Epithelial cell of prostate (primary cell): ENCODE data around the gene OTOGL.

Source experiments
- DNase-seq: peaks from one replicate; pipeline ENCODE4 v3.0.0-alpha.2; 2011; ENCODE audit warnings: low read depth, low spot score
- H3K27ac ChIP-seq: fragments of 450-650 bp; 2 replicates; pipeline ENCODE4 v1.5.1; 2017; ENCODE audit warnings: mild to moderate bottlenecking

The OTOGL gene

DNA sequence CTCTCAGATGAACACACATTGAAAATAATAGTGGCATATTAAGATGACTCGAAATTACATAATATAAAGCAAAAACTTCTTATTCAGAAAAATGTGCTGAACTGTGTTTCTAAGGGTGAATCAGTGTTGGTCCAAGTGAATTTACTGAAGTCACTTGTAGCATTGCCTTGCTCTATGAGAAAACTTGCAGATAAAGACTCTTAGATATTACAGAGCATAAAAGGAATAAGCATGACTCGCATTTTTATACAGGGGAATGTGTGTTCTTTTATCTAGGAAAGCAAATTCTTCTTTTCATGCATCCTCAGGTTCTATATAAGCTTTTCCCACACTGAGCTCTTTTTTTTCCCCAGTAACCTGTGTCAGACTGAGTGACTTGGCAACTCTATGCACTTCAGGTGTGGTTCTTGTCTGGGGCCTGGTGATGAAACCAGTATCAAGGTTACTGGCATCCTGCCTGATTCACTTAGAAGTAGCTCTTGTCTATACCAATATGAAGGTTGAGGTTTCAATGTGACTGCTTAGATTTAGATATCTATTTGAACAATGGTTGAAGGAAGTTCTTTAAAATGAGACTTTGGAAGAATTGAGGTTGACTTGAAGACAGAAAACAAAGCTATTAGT, 76.1 kb downstream of the OTOGL start:
- DNase-seq = peak; percentile 43

DNA sequence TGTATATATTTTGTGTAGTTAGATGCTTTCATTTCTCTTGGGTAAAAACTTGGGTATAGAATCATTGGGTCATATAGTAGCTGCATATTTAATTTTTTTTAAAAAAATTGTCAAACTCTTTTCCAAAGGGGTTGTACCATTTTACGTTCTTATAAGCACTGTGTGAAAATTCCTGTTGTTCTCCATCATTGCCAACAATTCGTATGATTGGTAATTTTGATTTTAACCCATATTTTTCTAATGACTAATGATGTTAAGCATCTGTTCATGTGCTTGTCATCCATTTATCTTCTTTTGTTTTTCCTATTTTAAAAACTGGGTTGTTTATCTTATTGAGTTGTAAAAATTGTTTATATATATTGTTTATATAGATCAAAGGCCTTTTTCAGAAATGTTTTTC, 77.4 kb downstream of the OTOGL start:
- no peak for DNase-seq
- H3K27ac ChIP-seq = no peak overlapping the region

More for the DNA sequence above, 76.1 kb downstream of the OTOGL start:
- H3K27ac ChIP-seq = peak overlapping the region; percentile 0

DNA sequence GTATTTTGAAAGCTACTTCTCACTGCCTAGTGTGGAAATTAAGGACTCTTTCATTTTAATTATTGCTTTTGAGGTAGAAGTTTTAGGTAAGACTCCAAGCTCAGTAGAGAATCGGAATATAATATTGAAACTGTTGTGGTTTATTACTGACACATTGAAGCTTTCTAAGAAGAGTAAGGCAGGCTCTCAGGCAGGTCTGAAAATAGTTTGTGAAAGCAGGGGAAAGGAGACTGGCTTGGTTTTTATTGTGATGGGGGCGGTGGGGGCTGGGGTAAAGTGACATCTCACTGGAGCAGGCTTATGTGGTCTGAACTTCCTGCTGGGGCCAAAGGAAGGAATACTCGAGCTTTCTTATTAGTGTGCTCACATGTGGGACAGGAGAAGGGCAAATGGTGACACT, 79.5 kb downstream of the OTOGL start:
- no peak overlapping the region for H3K27ac ChIP-seq
- DNase-seq = no peak

DNA sequence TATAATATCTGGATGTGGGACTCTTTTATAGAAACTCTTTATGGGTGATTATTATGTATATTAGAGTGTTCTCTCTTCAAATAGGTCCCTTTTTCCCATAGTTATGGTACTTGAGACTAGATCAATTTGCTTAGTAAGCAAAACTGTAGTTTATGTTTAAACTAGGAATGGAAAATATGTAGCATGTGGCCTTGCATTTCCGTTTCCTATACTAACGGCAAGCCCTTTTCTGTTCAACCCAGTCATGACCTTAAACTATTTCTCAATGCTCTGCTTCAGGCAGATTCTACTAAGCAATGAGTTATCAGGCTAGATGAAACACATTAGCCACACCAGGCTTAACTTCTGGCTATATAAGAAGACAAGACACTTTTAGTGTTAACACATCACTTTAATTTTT, 84.6 kb downstream of the OTOGL start:
- H3K27ac ChIP-seq = no peak overlapping the region
- no peak for DNase-seq

DNA sequence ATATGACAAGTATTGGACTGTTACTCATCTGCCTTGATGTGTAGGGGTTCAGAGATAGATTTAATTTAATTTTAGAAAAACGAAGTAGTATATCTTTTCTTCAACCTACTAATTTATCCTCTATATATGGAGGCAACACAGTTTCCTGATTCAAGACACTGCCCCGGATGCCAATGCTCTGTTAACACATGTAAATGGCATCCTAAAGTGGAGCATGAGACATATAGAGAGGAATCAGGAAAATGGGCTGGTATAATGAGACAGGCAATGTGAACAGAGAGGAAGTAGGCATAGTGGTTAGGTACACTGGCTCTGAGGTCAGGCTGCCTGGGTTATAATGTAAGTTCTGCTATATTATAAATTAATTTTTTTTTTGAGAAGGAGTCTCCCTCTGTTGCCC, 85.6 kb downstream of the OTOGL start:
- no peak overlapping the region for H3K27ac ChIP-seq
- no peak for DNase-seq

DNA sequence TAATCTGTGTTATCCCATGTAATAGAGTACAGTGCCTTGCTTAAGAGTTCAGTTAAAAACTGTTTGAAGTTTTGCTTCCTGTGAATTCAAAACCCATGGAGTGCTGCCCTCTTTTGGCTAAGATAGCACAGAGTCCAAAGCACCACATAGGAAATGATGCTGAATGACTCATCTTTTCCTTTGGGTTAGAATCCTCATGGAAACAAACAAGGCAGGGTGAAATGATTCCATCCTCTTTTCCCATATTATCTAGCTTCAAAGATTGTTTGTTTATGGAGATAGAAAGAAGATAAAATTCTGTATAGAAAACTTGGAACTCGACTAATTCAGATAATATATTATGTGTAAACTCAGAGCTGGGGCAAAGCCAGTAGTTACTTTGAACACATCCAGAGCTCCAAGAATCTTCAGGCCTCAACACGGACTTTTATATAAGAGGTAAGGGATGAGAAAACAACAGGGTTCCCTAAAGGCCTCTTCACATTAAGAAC, 87.4 kb downstream of the OTOGL start:
- H3K27ac ChIP-seq = no peak overlapping the region
- DNase-seq = peak; percentile 33

DNA sequence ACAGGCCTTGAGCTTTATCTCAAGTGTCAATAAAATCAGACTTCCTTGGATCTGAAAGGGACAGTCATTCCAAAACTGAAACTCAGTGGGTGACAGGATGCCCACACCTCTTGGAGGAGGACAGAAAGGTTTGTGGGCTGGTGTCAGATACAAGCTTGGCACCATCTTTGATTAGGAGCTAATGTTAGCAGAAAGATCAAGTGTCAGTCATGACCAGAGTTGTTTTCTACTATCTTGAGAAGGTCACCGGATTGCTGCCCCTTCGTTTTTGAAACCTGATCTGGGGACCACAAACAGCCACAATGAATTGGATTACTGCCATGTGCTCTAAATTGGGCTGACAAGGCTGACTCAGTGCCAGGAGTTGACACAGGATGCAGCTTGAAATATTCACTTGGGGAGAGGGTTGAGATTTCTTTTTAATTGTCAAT, 88.3 kb downstream of the OTOGL start:
- no peak for DNase-seq
- no peak overlapping the region for H3K27ac ChIP-seq

DNA sequence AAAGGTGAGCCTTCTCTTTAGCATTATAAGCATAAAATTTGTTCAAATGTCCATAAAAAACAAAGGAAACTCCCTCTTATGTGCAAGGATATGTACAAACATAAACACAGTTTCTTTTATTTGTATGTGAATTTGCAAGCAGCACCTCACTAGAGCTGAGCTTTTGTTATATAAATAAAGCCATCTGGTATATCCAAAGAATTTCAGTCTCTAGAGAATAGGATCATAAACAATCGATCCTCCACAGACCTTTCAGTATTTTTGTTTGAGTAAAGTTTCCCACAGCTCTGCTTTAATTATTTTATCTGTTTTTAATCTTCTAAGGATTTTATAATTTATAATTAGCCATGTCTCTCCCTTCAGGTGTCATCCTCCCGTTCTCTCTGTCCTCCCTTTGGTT, 89.2 kb downstream of the OTOGL start:
- no peak for DNase-seq
- no peak overlapping the region for H3K27ac ChIP-seq

DNA sequence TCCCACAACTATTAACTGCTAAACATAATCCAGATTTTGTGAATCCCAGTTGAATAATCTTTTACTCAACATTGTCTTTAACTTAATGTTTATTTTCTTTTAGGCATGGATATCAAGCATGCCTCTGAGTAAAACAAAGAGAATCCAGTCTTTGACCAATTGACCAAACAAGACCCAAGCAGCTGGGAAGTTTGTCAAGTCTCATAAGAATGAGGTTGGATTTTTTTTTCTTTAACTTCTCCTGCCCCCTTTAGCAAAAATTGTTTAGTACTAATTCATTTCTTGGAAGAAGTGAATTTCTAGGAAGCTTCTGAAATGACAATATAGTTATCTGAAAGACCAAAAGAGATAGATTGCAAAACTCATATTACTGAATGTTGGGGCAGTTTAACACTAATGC, 89.9 kb downstream of the OTOGL start:
- no peak overlapping the region for H3K27ac ChIP-seq
- DNase-seq = no peak

DNA sequence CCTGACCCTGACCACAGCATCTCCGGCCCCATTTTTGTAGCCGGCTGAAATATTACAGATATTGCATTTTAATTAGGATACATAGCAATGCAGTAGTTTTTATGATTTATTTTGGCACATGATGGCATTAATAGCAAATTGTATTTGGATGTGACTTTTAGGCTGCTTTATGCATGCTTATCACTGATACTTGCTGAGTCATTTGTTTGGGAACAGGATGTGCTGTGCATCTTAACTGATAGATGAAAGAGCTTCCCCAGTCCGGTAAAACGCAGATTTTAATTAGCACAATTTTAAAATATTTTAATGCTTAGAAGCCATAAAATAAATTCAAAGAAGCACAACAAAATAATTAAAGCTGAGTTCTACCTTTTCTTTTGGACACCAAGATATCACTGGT, 90.7 kb downstream of the OTOGL start:
- DNase-seq = no peak
- no peak overlapping the region for H3K27ac ChIP-seq

DNA sequence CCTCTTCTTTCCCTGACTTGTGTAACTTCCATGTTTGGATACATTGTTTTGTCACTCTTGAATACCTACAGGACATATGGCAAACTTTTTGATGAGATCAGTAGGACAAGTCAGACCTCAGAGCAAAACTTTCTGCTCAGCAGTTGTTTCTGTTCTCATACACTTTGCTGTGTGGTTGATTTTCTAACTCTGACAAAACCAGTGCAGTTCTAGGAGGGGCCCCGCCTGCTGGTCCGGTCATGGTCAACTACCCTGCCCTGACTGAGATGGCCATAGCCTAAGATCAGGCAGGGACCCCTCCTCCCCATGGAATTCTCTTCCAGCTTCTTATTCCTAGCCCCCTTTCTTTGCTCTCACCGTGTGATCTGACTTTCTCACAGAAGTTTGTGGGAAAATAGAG, 92.8 kb downstream of the OTOGL start:
- no peak for DNase-seq
- no peak overlapping the region for H3K27ac ChIP-seq

DNA sequence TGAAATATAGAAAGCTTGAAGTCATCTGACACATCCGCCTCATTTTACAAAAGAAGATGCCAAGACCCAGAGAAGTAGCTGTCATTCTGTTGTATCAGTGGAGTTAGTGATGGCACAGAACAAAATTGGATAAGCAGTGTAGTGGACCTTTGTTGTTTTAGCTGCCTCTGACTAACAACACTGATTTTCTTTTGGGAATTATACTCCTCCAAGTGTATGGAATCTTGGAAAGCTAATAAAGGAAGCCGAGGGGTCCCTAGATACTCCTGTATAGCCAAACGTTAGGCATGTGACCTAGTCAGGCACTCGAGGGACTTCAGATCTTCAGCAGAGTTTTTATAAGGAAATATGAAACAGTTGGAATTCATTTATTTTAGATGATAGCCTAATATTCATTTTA, 94.5 kb downstream of the OTOGL start:
- DNase-seq = no peak
- H3K27ac ChIP-seq = no peak overlapping the region

DNA sequence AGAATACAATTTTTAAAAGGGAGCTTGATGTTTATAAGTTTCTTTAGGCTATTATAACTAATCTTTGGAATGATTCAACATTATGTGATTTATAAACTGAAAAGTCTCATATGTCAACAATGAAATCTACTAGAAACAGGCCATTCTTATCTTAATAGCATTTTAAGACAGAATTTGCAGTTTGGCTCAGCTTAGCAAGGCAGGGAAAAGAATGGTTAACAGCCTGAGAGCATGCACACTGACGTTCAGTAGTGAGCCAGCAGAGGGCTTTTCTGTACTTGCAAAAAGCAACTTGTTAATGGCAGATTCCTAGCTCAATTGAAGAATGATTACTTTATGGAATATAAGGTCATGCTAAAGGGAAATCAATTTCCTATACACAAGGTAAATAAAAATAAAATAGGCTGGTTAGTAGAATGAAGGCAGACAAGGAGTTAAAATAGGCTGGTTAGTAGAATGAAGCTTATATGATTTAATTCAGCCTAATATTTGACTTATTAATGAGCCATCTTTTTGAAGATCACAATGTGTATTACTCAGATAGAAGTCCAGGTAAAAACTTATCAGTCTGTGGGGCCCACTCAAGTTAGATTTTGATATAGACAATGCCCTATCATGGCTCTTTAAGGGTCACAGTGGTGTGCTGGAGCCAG, 95.9 kb downstream of the OTOGL start:
- no peak for DNase-seq
- H3K27ac ChIP-seq = no peak overlapping the region

DNA sequence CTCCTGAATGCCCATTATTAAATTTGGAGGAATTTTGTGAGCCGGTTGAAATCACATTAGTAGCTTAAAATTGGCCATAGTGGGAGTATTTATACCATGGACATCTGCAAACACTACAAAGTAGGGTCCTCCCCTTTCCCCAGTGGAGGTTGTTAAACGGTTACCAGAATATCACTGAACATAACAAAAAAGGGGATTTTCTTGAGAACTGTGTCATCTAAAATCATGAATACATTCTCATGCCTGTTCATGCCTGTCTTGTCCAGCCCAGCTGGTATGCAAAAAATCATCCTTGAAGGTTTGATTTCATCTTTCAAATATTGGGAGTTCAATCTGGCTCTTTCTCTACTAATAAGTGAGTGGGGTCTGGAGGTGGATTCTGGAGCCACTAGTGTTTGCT, 96.4 kb downstream of the OTOGL start:
- H3K27ac ChIP-seq = no peak overlapping the region
- no peak for DNase-seq

DNA sequence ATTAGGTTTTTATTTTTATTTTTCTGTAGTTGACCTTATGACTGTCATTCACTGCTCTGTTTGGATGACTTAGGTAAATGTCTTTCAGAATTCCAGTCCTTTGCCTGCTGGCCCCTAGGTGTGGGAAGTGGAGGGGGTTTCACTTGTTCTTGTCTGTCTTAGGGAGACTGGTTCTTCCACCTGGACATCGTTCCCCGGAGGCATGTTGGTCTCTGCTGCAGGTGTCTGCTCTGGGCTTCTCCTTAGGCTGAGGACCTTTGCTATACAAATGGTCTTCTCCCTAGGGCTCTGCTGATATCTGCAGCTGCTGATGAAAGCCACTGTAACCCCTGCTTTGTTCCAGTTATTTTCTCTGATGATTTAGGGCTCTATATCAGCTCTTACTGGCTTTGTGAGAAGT, 97.1 kb downstream of the OTOGL start:
- no peak overlapping the region for H3K27ac ChIP-seq
- no peak for DNase-seq

DNA sequence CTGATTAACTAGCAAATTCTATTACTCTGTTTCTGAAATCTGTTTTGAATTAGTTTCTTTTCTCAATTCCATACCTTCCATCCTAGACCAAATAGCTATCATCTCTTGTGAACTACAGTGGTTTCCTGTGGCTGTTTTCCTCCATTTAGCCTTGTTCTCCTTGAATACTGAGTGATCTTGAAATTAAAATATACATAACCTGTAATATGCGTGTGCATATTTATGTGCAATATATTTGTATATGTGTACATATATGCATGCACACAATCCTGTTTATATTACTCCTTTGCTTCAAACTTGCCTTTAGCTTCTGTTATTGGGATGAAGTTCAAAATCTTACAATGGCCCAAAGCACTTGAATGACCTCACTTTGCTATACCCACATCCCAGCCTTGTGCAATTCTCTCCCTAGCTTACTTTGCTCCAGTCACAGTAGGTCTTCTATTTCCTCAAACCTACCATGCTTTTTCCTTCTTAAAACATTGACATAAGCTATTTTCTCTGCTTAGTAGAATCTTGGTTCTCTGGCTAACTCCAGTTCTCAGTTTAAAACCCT, 99.5 kb downstream of the OTOGL start:
- no peak for DNase-seq
- no peak overlapping the region for H3K27ac ChIP-seq

DNA sequence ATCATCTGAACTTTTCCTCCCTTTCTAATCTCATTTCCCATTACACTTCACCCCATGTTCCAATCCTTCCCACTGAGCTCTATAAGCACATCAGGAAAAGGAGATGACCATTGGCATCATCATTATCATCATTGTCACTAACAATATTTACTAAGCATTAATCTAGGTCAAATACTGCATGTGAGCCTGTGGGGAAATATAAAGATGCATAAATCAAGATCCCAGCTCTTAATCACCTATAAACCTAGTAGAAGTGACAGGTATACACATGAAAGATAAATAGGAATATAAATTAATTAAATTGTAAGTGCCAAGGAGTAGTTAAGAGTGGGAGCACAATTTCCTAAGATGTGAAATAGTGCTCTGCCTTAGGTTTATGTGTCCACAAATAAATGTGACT, 100.6 kb downstream of the OTOGL start:
- no peak for DNase-seq
- no peak overlapping the region for H3K27ac ChIP-seq

DNA sequence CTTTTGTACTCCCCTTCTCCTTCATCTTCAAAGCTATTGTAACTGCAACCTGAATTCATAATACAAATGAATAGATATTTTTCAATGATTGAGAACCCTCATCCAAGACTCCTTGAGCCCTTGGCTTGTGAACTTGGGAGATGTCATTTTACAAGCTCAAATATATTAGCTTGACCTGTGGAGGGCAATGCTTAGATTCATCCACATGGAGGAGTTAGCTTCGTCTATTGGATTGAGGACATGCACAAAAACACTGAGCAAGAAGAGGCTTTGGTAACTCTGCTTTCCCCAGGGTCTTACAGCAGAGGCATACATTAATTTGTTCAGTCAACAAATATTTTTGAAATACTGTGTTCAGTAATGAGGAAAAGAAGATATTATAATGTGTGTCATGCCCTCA, 101.1 kb downstream of the OTOGL start:
- no peak for DNase-seq
- no peak overlapping the region for H3K27ac ChIP-seq

DNA sequence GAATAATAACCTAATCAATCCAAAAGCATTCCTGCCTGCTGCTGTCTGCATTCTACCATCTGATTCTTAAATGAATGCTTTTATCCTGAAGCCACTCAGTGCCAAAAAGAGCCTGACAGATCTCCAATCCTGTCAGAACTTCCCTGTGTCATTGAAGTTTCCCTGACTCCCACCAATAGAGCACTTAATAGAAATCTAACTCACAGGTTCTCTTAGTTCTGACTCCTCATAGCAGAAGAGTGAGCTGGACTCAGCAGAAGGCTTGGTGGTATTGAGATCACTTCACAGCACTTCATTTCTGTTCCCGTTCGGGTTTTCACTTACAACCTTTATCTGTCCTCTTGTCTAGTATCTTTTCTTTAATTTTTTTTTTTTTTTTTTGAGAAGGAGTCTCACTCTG, 102.6 kb downstream of the OTOGL start:
- no peak for DNase-seq
- no peak overlapping the region for H3K27ac ChIP-seq

DNA sequence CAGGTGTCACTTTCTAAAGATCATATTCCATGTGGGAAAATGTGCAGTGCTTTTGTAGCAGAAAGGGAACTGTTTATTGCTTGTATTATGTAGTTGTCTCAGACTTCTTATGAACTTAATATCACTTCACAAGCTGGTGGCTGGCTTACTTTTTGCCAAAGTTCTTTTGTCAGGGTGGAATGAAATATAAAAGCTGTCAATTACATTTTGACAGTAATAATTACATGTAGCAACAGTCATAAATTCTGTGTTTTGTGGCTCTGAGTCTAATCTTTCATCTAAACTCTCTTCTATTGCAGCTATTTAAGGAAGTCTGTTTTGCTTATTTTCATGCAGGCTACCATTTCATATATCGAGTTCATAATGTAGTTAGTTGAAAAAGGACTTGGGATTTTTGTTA, 106.6 kb downstream of the OTOGL start:
- no peak for DNase-seq
- H3K27ac ChIP-seq = no peak overlapping the region

DNA sequence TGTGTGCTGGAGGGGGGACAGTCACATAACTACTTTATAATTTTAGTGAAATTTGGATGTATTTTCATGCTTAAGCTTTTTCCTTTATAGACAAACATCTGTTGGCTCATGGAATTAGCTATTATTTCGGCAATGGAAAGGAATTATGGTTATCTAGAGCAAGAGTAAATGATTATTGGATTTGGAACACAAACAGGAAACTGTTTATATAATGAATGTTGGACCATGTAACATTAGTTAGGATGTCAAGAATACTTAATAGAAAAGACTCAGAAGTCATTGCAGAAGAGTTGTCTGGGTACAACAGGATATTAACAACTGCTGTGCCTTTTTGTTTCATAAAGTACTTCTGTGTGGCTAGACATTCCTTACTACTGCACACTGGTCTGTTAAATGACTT, 108.7 kb downstream of the OTOGL start:
- DNase-seq = no peak

DNA sequence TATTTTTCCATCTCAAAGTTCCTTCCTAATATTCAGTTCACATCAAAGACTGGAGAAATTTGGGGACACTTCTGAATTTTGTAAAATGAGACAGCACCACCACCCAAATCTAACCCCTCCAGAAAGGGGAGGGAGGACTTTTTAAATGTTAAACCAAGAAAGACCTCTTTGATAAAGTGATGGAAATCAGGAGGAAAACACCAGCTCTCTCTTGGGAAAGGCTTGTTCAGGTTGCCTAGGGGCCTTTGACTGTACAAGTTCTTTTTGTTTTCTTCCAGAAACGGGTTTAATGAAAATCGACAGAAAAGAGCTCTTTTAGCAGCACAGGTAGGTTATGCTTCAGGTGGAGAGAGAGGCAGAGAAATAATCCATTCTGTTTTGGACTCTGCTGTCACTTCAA, 112.3 kb downstream of the OTOGL start:
- DNase-seq = no peak
- no peak overlapping the region for H3K27ac ChIP-seq

More for the DNA sequence above, 108.7 kb downstream of the OTOGL start:
- H3K27ac ChIP-seq = no peak overlapping the region
